Activated CD4-positive, alpha-beta T cell treated with anti-CD3 and anti-CD28 coated beads, Interleukin-2, amount 50 U/mL, for 24 hours (primary cell): ENCODE results near the gene KCNN1.
"Not testable (repeated sequence)": the region's sequence is repeated elsewhere in the genome, so short reads cannot be mapped to it uniquely, and the experiment has no call there.

ENCODE experiments used
- DNase-seq, 2 donors: peaks; one replicate each; pipeline ENCODE4 v3.0.0-alpha.2; 2020; ENCODE audit warnings: low read depth in 1 of 2, low spot score in 1 of 2

Gene KCNN1

DNA sequence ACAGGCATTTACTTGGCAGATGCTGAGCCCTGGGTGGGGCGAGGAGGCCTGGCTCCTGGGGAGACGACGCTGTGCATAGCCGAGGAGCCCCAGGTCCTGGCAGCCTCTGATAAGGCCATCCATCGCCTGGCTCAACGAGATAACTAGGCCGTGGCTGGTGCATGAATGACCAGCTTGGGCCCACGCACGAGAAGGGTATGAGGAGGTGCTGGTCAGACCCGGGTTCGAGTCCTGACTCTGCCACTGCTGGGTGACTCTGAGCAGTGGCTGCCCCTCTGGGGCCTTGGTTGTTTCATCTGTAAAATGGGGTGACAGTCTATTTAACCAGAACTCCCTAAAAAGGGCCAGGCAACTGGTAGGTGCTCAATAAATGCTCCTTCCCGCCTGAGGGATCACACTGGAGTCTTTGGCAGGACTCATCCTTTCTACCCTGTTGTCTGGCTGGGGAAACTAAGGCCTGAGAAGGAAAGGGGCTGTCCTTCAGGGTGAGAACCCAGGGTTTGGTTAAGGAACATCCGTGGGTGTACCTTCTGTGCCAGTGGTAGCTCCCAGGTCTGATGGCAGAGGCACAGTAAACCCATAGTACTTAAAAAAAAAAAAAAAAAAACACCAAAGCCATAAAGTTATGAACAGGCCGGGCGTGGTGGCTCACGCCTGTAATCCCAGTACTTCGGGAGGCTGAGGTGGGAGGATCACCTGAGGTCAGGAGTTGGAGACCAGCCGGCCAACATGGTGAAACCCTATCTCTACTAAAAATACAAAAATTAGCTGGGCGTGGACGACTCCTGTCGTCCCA lies 33.0 kb downstream of the KCNN1 start:
- DNase-seq = no peak

GRCh38 chr19:18000480-18000914 lies 33.6 kb downstream of the KCNN1 start:
- no peak for DNase-seq

DNA sequence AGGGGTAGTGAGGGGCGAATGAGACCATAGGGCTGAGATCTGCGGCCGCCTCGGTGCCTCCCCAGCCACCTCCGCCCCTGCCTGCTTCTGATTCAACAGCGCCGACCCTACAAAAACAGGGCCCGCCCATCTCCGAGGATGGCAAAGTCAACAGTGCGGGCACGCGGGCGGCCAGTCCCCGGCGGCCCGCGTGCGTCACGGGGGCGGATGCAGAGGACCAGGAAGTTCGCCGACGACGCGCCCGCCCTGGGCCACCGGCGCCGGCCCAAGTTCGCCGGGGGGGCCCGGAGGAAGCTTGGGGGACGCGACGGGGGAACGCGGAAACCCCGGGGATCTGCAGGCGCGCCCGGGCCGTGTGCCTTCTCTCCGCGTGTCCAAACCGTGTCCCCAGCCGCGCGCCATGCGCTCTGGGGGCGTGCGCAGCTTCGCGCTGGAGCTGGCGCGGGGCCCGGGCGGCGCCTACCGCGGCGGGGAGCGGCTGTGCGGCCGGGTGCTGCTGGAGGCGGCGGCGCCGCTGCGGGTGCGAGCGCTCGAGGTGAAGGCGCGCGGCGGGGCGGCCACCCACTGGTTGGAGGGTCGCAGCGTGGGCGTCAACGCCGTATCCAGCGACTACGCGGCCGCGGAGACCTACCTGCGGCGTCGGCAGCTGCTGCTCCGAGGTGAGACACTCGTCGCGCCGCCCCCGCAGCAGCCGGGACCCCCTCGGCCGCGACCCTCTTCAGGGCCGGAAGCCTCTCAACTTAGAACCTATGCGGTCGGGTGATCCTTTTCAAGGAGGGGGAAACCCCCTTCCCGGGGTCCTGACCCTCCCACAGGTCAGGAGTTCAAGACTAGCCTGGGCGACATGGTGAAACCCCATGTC lies 34.2 kb downstream of the KCNN1 start:
- DNase-seq = peak; percentile 57 to 78

GRCh38 chr19:18001777-18002345 lies 35.0 kb downstream of the KCNN1 start:
- DNase-seq = no peak

DNA sequence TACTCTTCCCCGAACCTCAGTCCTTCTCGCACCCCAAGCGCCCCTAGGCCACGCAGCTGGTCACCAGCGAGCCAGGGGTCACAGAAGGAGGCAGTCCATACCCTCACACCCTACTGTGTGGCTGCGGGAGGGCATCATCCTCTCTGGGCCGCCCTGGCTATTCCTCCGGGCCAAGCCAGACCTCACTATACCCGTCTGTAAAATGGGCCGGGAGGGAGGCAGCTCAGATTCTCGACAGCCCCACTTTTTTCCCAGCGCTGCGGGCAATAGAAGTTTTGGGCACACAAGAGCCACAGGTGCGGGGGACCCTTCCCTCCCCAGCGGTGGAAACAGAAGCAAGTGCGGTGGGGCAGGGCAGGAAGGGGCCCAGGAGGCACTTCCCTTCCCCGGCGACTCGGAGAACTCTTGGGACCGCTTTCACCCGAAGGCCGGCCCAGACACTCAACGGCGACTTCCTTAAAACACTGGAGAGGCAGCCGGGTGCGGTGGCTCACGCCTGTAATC lies 35.5 kb downstream of the KCNN1 start:
- no peak for DNase-seq

DNA sequence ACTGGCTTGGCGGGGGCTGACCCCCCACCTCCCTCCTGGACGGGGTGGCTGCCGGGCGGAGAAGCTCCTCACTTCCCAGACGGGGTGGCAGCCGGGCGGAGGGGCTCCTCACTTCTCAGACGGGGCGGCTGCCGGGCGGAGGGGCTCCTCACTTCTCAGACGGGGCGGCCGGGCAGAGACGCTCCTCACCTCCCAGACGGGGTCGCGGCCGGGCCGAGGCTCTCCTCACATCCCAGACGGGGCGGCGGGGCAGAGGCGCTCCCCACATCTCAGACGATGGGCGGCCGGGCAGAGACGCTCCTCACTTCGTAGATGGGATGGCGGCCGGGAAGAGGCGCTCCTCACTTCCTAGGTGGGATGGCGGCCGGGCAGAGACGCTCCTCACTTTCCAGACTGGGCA lies 38.8 kb downstream of the KCNN1 start:
- DNase-seq = not testable (repeated sequence)

DNA sequence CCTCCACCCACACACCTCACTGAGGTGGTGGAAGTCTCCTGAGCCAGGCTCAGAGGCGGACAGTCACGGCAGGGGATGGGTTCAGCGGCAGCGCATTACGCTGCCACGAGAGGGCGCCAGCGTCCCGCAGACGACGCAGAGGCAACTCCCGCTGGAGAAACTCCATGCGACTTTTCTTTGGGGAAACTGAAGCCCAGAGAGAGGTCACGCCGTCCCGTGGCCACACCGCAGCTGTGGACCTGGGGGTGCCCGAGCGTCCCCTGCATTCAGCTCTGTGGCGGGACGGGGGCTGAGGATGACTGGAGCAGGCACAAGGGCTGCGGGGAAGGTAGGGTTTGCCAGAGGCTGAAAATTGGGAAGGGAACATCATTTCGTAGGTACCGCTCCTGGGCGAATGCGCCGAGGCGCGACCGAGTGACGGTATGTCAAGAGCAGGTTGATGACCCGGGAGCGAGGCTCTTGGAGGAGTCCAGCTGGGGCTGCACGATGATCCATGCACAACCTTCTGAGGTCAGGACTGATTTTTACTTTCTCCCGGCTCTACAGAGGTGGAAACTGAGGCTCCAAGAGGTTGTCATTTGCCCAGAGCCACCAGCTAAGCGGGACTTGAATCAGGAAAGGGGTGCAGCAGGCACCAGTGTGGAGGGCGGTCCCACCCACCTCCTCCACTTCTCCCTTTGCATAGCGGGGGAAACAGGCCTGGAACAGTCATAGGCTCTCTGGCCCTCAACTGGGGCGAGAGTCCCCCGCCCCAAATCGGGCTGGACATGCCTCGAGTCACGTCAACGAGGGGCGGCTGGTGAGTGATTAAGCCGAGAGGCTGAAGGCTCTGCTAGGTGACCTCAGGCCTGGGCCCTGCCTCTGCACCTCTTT lies 40.4 kb downstream of the KCNN1 start:
- DNase-seq = peak; percentile 65 to 70

GRCh38 chr19:18007917-18008673 lies 41.2 kb downstream of the KCNN1 start, which contains the start of gene ARRDC2:
Gene ARRDC2 (plus strand): TSS chr19:18008170. CDS start chr19:18008311, 141 bp downstream.
- DNase-seq = peak; percentile 69 to 84

DNA sequence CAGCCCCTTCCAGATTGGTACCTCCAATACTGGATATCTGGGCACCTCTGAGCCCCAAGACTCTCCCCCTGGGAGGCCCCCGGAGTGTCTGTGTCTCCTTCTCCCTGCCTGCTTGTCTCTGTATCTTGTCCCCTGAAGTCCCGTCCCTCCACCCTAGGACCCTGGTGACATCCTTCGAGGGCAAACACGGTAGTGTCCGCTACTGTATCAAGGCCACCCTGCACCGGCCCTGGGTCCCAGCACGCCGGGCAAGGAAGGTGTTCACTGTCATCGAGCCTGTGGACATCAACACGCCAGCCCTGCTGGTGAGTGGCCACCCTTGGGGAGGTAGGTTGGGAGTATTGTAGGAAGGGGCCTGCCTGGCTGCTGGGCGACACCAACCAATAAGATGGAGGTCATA lies 41.9 kb downstream of the KCNN1 start:
- no peak for DNase-seq

GRCh38 chr19:18009412-18010066 lies 42.6 kb downstream of the KCNN1 start:
- DNase-seq = no peak

GRCh38 chr19:18010149-18010548 lies 43.2 kb downstream of the KCNN1 start:
- DNase-seq = no peak

- DNase-seq = no peak
These were observed 46.6 kb downstream of the KCNN1 start for GRCh38 chr19:18013210-18014111.

GRCh38 chr19:18014197-18014596 lies 47.3 kb downstream of the KCNN1 start:
- no peak for DNase-seq

- DNase-seq = no peak
These were observed 49.5 kb downstream of the KCNN1 start for GRCh38 chr19:18016209-18016910.

GRCh38 chr19:18017275-18018083 lies 50.6 kb downstream of the KCNN1 start:
- DNase-seq = no peak

- no peak for DNase-seq
These were observed 53.5 kb downstream of the KCNN1 start for GRCh38 chr19:18020212-18021085.
